HEK293 (cell line): ENCODE data around the gene PIGQ.

Source experiments
- CTCF ChIA-PET: fragments of 350-600 bp; formaldehyde crosslinking; extraction: SDS; loops from one replicate; lab custom pipeline; 2021; ENCODE audit warnings: antibody characterized with exemption; lab: Yijun Ruan, JAX
- POLR2A ChIA-PET: fragments of 300-600 bp; formaldehyde crosslinking; extraction: SDS; loops from one replicate; lab custom pipeline; 2020; ENCODE audit warnings: antibody characterized with exemption, inconsistent platforms; lab: Yijun Ruan, JAX
- H3K27ac ChIP-seq: fragments of 200-500 bp; sonication (Bioruptor generic); 2 replicates; pipeline ENCODE4 v1.5.1; 2014; ENCODE audit warnings: low read depth, low read length, control low read depth, inconsistent platforms; ENCODE audit errors: extremely low read depth
- H3K36me3 ChIP-seq, 2 experiments: fragments of 200-500 bp in 1 of 2; sonication (Bioruptor generic) in 1 of 2; 1 replicate in 1 of 2; 2 replicates in 1 of 2; pipeline ENCODE4 v1.5.1; 2014 to 2017; ENCODE audit warnings: inconsistent platforms in 2 of 2, low read length in 2 of 2; ENCODE audit not compliant: control insufficient read depth in 2 of 2, insufficient read depth in 1 of 2
- H3K4me1 ChIP-seq: fragments of 200-500 bp; sonication (Bioruptor generic); 2 replicates; pipeline ENCODE4 v1.5.1; 2014; ENCODE audit warnings: mild to moderate bottlenecking, low read length, inconsistent platforms; ENCODE audit not compliant: control insufficient read depth, insufficient read depth
- H3K4me3 ChIP-seq: 2 replicates; pipeline ENCODE4 v1.5.1; 2011; ENCODE audit warnings: low read depth, mild to moderate bottlenecking, control low read depth, low read length, moderate library complexity
- H3K9me3 ChIP-seq: fragments of 200-500 bp; sonication (Bioruptor generic); 2 replicates; pipeline ENCODE4 v1.5.1; 2014; ENCODE audit warnings: low read depth, low read length, inconsistent platforms; ENCODE audit not compliant: control insufficient read depth, insufficient read depth
- OVOL3 ChIP-seq: fragments of 450-650 bp; formaldehyde crosslinking; IDR thresholded peaks from 2 replicates; pipeline ENCODE4 v1.5.1; 2016; ENCODE audit warnings: missing biosample characterization, missing genetic modification characterization
- ZFHX2 ChIP-seq: fragments of 450-650 bp; formaldehyde crosslinking; conservative IDR thresholded peaks from 2 replicates; pipeline ENCODE4 v1.5.1; 2016; ENCODE audit warnings: missing biosample characterization, missing genetic modification characterization
- ZFP69B ChIP-seq: fragments of 450-650 bp; formaldehyde crosslinking; IDR thresholded peaks from 2 replicates; pipeline ENCODE4 v1.5.1; 2016; ENCODE audit warnings: missing biosample characterization, missing genetic modification characterization
- ZNF138 ChIP-seq: fragments of 450-650 bp; formaldehyde crosslinking; IDR thresholded peaks from 2 replicates; pipeline ENCODE4 v1.5.1; 2016; ENCODE audit warnings: missing biosample characterization, missing genetic modification characterization, borderline replicate concordance
- ZNF174 ChIP-seq: fragments of 450-650 bp; formaldehyde crosslinking; IDR thresholded peaks from 2 replicates; pipeline ENCODE4 v1.5.0; 2017; ENCODE audit warnings: missing biosample characterization, mild to moderate bottlenecking, missing genetic modification characterization
- ZNF175 ChIP-seq: fragments of 450-650 bp; formaldehyde crosslinking; IDR thresholded peaks from 2 replicates; pipeline ENCODE4 v1.5.1; 2016; ENCODE audit warnings: missing biosample characterization, missing genetic modification characterization
- ZNF211 ChIP-seq: fragments of 450-650 bp; formaldehyde crosslinking; IDR thresholded peaks from 2 replicates; pipeline ENCODE4 v1.5.1; 2016; ENCODE audit warnings: low read depth, missing biosample characterization, missing genetic modification characterization
- ZNF223 ChIP-seq: fragments of 450-650 bp; formaldehyde crosslinking; IDR thresholded peaks from 2 replicates; pipeline ENCODE4 v1.5.1; 2016; ENCODE audit warnings: missing biosample characterization, missing genetic modification characterization
- ZNF23 ChIP-seq: fragments of 450-650 bp; formaldehyde crosslinking; IDR thresholded peaks from 2 replicates; pipeline ENCODE4 v1.5.1; 2016; ENCODE audit warnings: missing biosample characterization, missing genetic modification characterization, borderline replicate concordance
- ZNF24 ChIP-seq: fragments of 450-650 bp; formaldehyde crosslinking; IDR thresholded peaks from 2 replicates; pipeline ENCODE4 v1.5.1; 2016; ENCODE audit warnings: missing biosample characterization, missing genetic modification characterization
- ZNF341 ChIP-seq: fragments of 450-650 bp; formaldehyde crosslinking; IDR thresholded peaks from 2 replicates; pipeline ENCODE4; 2016; ENCODE audit warnings: low read depth, missing biosample characterization, missing genetic modification characterization
- ZNF426 ChIP-seq: fragments of 450-650 bp; formaldehyde crosslinking; IDR thresholded peaks from 2 replicates; pipeline ENCODE4 v1.5.1; 2017; ENCODE audit warnings: missing biosample characterization, missing genetic modification characterization, mild to moderate bottlenecking, inconsistent platforms, moderate library complexity
- ZNF48 ChIP-seq: fragments of 450-650 bp; formaldehyde crosslinking; IDR thresholded peaks from 2 replicates; pipeline ENCODE4 v1.5.1; 2016; ENCODE audit warnings: missing biosample characterization, missing genetic modification characterization
- ZNF488 ChIP-seq: fragments of 450-650 bp; formaldehyde crosslinking; IDR thresholded peaks from 2 replicates; pipeline ENCODE4 v1.5.1; 2016; ENCODE audit warnings: missing biosample characterization, missing genetic modification characterization
- ZNF544 ChIP-seq: fragments of 450-650 bp; formaldehyde crosslinking; IDR thresholded peaks from 2 replicates; pipeline ENCODE4 v1.5.0; 2017; ENCODE audit warnings: missing biosample characterization, missing genetic modification characterization
- ZNF571 ChIP-seq: fragments of 450-650 bp; formaldehyde crosslinking; IDR thresholded peaks from 2 replicates; pipeline ENCODE4 v1.5.0; 2017; ENCODE audit warnings: missing biosample characterization, missing genetic modification characterization
- ZNF777 ChIP-seq: fragments of 450-650 bp; formaldehyde crosslinking; IDR thresholded peaks from 2 replicates; pipeline ENCODE4 v1.5.1; 2017; ENCODE audit warnings: missing biosample characterization, missing genetic modification characterization, borderline replicate concordance
- ZNF791 ChIP-seq: fragments of 450-650 bp; formaldehyde crosslinking; IDR thresholded peaks from 2 replicates; pipeline ENCODE4 v1.5.1; 2016; ENCODE audit warnings: missing biosample characterization, missing genetic modification characterization
- ZNF837 ChIP-seq: fragments of 450-650 bp; formaldehyde crosslinking; IDR thresholded peaks from 2 replicates; pipeline ENCODE4 v1.5.1; 2016; ENCODE audit warnings: missing biosample characterization, missing genetic modification characterization
- ZSCAN16 ChIP-seq: fragments of 450-650 bp; formaldehyde crosslinking; IDR thresholded peaks from 2 replicates; pipeline ENCODE4 v1.5.1; 2016; ENCODE audit warnings: missing biosample characterization, missing genetic modification characterization
- TF ChIP-seq, protein P1 (sequence below): fragments of 450-650 bp; formaldehyde crosslinking; IDR thresholded peaks from 2 replicates; pipeline ENCODE4 v1.5.1; 2016; ENCODE audit warnings: missing biosample characterization, missing genetic modification characterization
- TF ChIP-seq, protein P2 (sequence below): sonication (generic); formaldehyde crosslinking; IDR thresholded peaks from 2 replicates; pipeline ENCODE4 v1.8.1; 2022; ENCODE audit warnings: mild to moderate bottlenecking, moderate library complexity, missing genetic modification reagents
- TF ChIP-seq, protein P3 (sequence below): fragments of 450-650 bp; IDR thresholded peaks from 2 replicates; pipeline ENCODE4 v1.5.1; 2018; ENCODE audit warnings: missing biosample characterization, mild to moderate bottlenecking, missing genetic modification characterization

Gene PIGQ

GRCh38 chr16:608019-608418 is 38.3 kb downstream of the PIGQ start:
- H3K36me3 ChIP-seq = no peaks in the 10 kb centered on the region
- H3K4me1 ChIP-seq = no peaks in the 10 kb centered on the region
- no peak overlapping the region for H3K27ac ChIP-seq
- no peak for TF ChIP-seq ZNF211 (tag by site-specific recombination)
- TF ChIP-seq ZNF837 = no peak
- no peak for TF ChIP-seq ZNF341 (tag by site-specific recombination)
- TF ChIP-seq ZNF174 (tag by site-specific recombination) = no peak
- TF ChIP-seq, protein P1, sequence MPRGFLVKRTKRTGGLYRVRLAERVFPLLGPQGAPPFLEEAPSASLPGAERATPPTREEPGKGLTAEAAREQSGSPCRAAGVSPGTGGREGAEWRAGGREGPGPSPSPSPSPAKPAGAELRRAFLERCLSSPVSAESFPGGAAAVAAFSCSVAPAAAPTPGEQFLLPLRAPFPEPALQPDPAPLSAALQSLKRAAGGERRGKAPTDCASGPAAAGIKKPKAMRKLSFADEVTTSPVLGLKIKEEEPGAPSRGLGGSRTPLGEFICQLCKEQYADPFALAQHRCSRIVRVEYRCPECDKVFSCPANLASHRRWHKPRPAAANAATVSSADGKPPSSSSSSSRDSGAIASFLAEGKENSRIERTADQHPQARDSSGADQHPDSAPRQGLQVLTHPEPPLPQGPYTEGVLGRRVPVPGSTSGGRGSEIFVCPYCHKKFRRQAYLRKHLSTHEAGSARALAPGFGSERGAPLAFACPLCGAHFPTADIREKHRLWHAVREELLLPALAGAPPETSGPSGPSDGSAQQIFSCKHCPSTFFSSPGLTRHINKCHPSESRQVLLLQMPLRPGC = no peak
- CTCF ChIA-PET = no interaction called here
- H3K9me3 ChIP-seq = no peaks in the 10 kb centered on the region
- no peak overlapping the region for H3K4me3 ChIP-seq
- POLR2A ChIA-PET = no interaction called here

- H3K36me3 ChIP-seq = peaks cover 0 to 3% of the 10 kb centered on the region in 2 experiments; a peak in 1 of 3 replicates
- no peak overlapping the region for H3K27ac ChIP-seq
- ChIA-PET CTCF (interaction anchor here (0.7 to 2.0 kb wide), 4 partner anchors 9 to 1418 kb away, joined by 4 to 8 read pairs (median 4); no protein-coding TSS in a partner anchor), POLR2A (interaction anchor here (1.2 kb wide), 1 partner anchor 24 kb away, joined by 3 read pairs; no protein-coding TSS in a partner anchor)
- no peak overlapping the region for H3K4me3 ChIP-seq
- TF ChIP-seq ZNF175 (tag by site-specific recombination) (no peak), ZNF544 (tag by site-specific recombination) (no peak), ZNF791 (tag by site-specific recombination) (no peak), ZFP69B (tag by site-specific recombination) (no peak), ZNF777 (tag by site-specific recombination) (no peak), OVOL3 (tag by site-specific recombination) (no peak), ZNF426 (no peak), ZNF48 (tag by site-specific recombination) (no peak), ZNF24 (tag by site-specific recombination) (no peak), ZNF488 (no peak), ZNF23 (no peak), ZNF223 (tag by site-specific recombination) (no peak), ZNF138 (tag by site-specific recombination) (no peak), ZSCAN16 (no peak), ZNF571 (no peak), ZFHX2 (tag by site-specific recombination) (no peak)
- TF ChIP-seq, protein P2, sequence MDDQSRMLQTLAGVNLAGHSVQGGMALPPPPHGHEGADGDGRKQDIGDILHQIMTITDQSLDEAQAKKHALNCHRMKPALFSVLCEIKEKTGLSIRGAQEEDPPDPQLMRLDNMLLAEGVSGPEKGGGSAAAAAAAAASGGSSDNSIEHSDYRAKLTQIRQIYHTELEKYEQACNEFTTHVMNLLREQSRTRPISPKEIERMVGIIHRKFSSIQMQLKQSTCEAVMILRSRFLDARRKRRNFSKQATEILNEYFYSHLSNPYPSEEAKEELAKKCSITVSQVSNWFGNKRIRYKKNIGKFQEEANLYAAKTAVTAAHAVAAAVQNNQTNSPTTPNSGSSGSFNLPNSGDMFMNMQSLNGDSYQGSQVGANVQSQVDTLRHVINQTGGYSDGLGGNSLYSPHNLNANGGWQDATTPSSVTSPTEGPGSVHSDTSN (CRISPR knock-in tag) = no peak
- TF ChIP-seq, protein P3, sequence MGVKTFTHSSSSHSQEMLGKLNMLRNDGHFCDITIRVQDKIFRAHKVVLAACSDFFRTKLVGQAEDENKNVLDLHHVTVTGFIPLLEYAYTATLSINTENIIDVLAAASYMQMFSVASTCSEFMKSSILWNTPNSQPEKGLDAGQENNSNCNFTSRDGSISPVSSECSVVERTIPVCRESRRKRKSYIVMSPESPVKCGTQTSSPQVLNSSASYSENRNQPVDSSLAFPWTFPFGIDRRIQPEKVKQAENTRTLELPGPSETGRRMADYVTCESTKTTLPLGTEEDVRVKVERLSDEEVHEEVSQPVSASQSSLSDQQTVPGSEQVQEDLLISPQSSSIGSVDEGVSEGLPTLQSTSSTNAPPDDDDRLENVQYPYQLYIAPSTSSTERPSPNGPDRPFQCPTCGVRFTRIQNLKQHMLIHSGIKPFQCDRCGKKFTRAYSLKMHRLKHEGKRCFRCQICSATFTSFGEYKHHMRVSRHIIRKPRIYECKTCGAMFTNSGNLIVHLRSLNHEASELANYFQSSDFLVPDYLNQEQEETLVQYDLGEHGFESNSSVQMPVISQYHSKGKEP (tag by site-specific recombination) = no peak
- no peaks in the 10 kb centered on the region for H3K4me1 ChIP-seq
- H3K9me3 ChIP-seq = no peaks in the 10 kb centered on the region
These were observed 39.5 kb downstream of the PIGQ start for GRCh38 chr16:609316-609715.
